Mesothelial cell of epicardium (in vitro differentiated cells): ENCODE results near the gene OLFM2. TPM values are rescaled to one million over a fixed set of nuclear protein-coding genes. Genes with fewer than 3 reads are reported as not detected.
"Not testable (repeated sequence)": the region's sequence is repeated elsewhere in the genome, so short reads cannot be mapped to it uniquely, and the experiment has no call there.

Source experiments
- DNase-seq, 2 experiments: peaks; one replicate each; pipeline ENCODE4 v3.0.0; 2021; ENCODE audit warnings: low spot score in 2 of 2; ENCODE audit not compliant: unreplicated experiment in 2 of 2
- H3K27ac Mint-ChIP-seq: 2 replicates; pipeline ENCODE4 v1.8.0; 2021; ENCODE audit warnings: mixed read lengths
- H3K27me3 Mint-ChIP-seq: 2 replicates; pipeline ENCODE4 v1.8.0; 2021; ENCODE audit warnings: low read depth, mixed read lengths
- H3K36me3 Mint-ChIP-seq: 2 replicates; pipeline ENCODE4 v1.8.0; 2021; ENCODE audit warnings: mixed read lengths
- H3K4me1 Mint-ChIP-seq: 2 replicates; pipeline ENCODE4 v1.8.0; 2021; ENCODE audit warnings: mixed read lengths
- H3K4me3 Mint-ChIP-seq: 2 replicates; pipeline ENCODE4 v1.8.0; 2021; ENCODE audit warnings: mild to moderate bottlenecking, moderate library complexity, mixed read lengths
- H3K9me3 Mint-ChIP-seq: 2 replicates; pipeline ENCODE4 v1.8.0; 2021; ENCODE audit warnings: mixed read lengths
- total RNA-seq: library from RNA; stranded (reverse); gene quantifications from 3 replicates; pipeline ENCODE4 v1.2.1, GENCODE V29; 2021
- TF ChIP-seq, protein P1 (sequence below): fragments of 200-600 bp; sonication (generic); IDR thresholded peaks from one replicate; pipeline ENCODE4 v1.5.0; 2021; ENCODE audit warnings: antibody characterized with exemption; ENCODE audit not compliant: unreplicated experiment

Gene OLFM2
- total RNA-seq, 1 donor from 2014 or later: 99.2 TPM

- Mint-ChIP-seq H3K4me1 (no peaks in the 10 kb centered on the region), H3K27ac (no peak overlapping the region), H3K27me3 (peaks cover 10% of the 10 kb centered on the region), H3K36me3 (no peaks in the 10 kb centered on the region), H3K9me3 (no peaks in the 10 kb centered on the region), H3K4me3 (no peak overlapping the region)
- TF ChIP-seq, protein P1, sequence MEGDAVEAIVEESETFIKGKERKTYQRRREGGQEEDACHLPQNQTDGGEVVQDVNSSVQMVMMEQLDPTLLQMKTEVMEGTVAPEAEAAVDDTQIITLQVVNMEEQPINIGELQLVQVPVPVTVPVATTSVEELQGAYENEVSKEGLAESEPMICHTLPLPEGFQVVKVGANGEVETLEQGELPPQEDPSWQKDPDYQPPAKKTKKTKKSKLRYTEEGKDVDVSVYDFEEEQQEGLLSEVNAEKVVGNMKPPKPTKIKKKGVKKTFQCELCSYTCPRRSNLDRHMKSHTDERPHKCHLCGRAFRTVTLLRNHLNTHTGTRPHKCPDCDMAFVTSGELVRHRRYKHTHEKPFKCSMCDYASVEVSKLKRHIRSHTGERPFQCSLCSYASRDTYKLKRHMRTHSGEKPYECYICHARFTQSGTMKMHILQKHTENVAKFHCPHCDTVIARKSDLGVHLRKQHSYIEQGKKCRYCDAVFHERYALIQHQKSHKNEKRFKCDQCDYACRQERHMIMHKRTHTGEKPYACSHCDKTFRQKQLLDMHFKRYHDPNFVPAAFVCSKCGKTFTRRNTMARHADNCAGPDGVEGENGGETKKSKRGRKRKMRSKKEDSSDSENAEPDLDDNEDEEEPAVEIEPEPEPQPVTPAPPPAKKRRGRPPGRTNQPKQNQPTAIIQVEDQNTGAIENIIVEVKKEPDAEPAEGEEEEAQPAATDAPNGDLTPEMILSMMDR: no peak
- DNase-seq: no peak
Observed at GRCh38 chr19:9952276-9952675, 16.0 kb upstream of the OLFM2 start.

DNA sequence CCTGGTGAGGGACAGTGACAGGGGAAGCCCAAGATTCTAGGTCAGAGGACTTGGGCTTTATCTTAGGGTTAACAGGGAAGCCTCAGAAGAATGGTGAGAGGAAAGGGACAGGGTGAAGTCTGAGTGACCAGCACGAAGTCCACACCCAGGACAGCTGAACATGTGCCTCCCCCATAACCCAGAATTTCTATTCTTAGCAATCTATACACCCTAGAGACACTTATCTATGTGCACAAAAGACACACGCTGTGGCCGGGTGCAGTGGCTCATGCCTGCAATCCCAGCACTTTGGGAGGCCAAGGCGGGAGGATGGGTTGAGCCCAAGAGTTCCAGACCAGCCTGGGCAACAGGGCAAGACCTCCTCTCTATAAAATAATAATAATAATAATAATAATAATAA lies 11.1 kb upstream of the OLFM2 start:
- no peak for DNase-seq
- H3K9me3 Mint-ChIP-seq: peaks cover under 1% of the 10 kb centered on the region
- no peak overlapping the region for H3K4me3 Mint-ChIP-seq
- no peaks in the 10 kb centered on the region for H3K36me3 Mint-ChIP-seq
- TF ChIP-seq, protein P1: no peak
- no peak overlapping the region for H3K27ac Mint-ChIP-seq
- H3K27me3 Mint-ChIP-seq: peaks cover 7% of the 10 kb centered on the region
- peaks cover 8% of the 10 kb centered on the region for H3K4me1 Mint-ChIP-seq

GRCh38 chr19:9946528-9947125 lies 10.3 kb upstream of the OLFM2 start:
- not testable (repeated sequence) for H3K36me3 Mint-ChIP-seq, H3K4me1 Mint-ChIP-seq, DNase-seq, H3K27me3 Mint-ChIP-seq, H3K4me3 Mint-ChIP-seq, H3K9me3 Mint-ChIP-seq
- H3K27ac Mint-ChIP-seq: peak overlapping the region; percentile 90

DNA sequence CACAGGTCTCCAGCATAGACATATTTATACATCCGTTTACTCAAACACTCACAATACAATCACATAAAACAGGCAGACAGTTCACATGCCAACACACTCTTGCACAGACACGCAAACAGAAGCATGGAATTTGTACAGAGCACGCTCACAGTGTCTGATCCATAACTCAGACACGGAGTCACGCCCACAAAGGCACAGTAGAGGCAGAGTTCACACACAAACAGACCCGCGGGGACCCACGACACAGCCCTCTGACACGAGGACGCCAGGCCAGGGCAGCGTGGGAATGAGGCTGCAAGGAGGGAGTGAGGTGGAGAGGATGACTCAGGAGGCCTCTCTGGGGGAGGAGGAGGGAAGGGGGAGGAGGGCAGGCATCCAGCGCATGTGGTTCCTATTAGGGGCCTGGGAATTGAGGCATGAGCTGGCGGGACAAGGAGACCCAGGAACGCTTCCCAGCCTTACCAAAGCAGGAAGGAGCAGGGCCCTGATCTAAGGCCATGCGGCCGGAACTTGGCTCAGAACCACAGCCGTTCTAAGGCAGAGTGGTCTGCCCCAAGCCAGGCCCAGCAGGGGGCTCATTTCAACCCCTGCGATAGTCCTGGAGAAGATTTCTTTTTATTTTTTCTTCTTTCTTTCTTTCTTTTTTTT lies 9.1 kb upstream of the OLFM2 start:
- Mint-ChIP-seq H3K9me3 (peaks cover 9% of the 10 kb centered on the region), H3K27ac (peak overlapping the region; percentile 90), H3K27me3 (peaks cover 6% of the 10 kb centered on the region), H3K4me1 (peaks cover 8% of the 10 kb centered on the region), H3K4me3 (peak overlapping the region; percentile 6), H3K36me3 (no peaks in the 10 kb centered on the region)
- peak; percentile 60 to 78 for DNase-seq
- TF ChIP-seq, protein P1: no peak

DNA sequence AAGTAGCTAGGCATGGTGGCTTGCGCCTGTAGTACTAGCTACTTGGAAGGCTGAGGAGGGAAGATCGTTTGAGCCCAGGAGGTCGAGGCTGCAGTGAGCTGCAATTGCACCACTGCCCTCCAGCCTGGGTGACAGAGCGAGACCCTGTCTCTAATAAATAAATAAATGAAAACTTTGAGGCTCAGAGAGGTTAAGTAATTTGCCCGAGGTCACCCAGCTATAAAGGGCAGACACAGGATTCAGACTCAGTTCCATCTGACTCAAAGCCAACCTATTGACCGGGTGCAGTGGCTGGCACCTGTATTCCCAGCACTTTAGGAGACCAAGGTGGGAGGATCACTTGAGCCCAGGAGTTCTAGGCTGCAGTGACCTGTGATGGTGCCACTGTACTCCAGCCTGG lies 7.4 kb upstream of the OLFM2 start:
- peaks cover 8% of the 10 kb centered on the region for H3K4me1 Mint-ChIP-seq
- H3K36me3 Mint-ChIP-seq: no peaks in the 10 kb centered on the region
- no peak overlapping the region for H3K27ac Mint-ChIP-seq
- TF ChIP-seq, protein P1: no peak
- peaks cover 11% of the 10 kb centered on the region for H3K27me3 Mint-ChIP-seq
- no peak overlapping the region for H3K4me3 Mint-ChIP-seq
- H3K9me3 Mint-ChIP-seq: peaks cover 9% of the 10 kb centered on the region
- DNase-seq: no peak

DNA sequence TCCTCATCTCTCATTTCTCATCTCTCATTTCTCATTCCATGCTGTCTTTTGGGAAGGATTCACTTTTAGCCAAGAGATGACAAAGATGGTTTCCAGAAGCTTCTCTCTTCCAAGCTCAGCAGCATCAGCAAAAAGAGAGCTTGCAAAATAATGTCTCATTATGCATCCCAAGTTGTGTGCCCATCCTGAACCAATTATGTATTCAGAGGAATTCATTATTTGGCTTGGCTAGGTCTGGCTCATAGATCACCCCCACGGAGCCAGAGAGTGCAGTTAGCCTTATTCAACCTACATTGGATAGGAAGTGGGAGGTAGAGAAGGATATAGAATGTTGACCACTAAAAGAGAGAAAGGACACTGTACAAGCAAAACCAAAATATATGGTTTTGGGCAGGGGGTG lies 5.4 kb upstream of the OLFM2 start:
- no peak overlapping the region for H3K4me3 Mint-ChIP-seq
- H3K9me3 Mint-ChIP-seq: peaks cover 9% of the 10 kb centered on the region
- no peak overlapping the region for H3K27ac Mint-ChIP-seq
- TF ChIP-seq, protein P1: no peak
- H3K27me3 Mint-ChIP-seq: peaks cover 15% of the 10 kb centered on the region
- peaks cover 14% of the 10 kb centered on the region for H3K4me1 Mint-ChIP-seq
- H3K36me3 Mint-ChIP-seq: no peaks in the 10 kb centered on the region
- DNase-seq: no peak
